ENCODE results near the gene HMG20A.

The HMG20A gene

GRCh38 chr15:77430652-77431051, 10.0 kb downstream of the HMG20A start:
- no peak for DNase-seq

- DNase-seq = no peak
These were observed 16.1 kb downstream of the HMG20A start for GRCh38 chr15:77436822-77437221.

- no peak for DNase-seq
These were observed 16.6 kb downstream of the HMG20A start for GRCh38 chr15:77437264-77437663.

- DNase-seq = no peak
These were observed 19.8 kb downstream of the HMG20A start for GRCh38 chr15:77440378-77440999.

GRCh38 chr15:77446840-77447390, 26.2 kb downstream of the HMG20A start:
- no peak for DNase-seq

GRCh38 chr15:77454265-77454664, 33.6 kb downstream of the HMG20A start:
- no peak for DNase-seq

GRCh38 chr15:77454951-77455350, 34.3 kb downstream of the HMG20A start:
- DNase-seq = no peak

GRCh38 chr15:77455696-77456321, 35.1 kb downstream of the HMG20A start:
- DNase-seq = no peak

- no peak for DNase-seq
These were observed 36.1 kb downstream of the HMG20A start for GRCh38 chr15:77456746-77457145.

- DNase-seq = peak; percentile 40
These were observed 36.7 kb downstream of the HMG20A start for GRCh38 chr15:77457191-77457904.

- DNase-seq = no peak
These were observed 37.2 kb downstream of the HMG20A start for GRCh38 chr15:77457905-77458265.

- DNase-seq = no peak
These were observed 38.3 kb downstream of the HMG20A start for GRCh38 chr15:77459031-77459430.

- no peak for DNase-seq
These were observed 40.8 kb downstream of the HMG20A start for GRCh38 chr15:77461486-77461885.

GRCh38 chr15:77464129-77464865, 43.6 kb downstream of the HMG20A start:
- DNase-seq = no peak

- no peak for DNase-seq
These were observed 45.8 kb downstream of the HMG20A start for GRCh38 chr15:77466521-77466920.

GRCh38 chr15:77468896-77469295, 48.2 kb downstream of the HMG20A start:
- DNase-seq = no peak

GRCh38 chr15:77470235-77470634, 49.5 kb downstream of the HMG20A start:
- no peak for DNase-seq

GRCh38 chr15:77473328-77473727, 52.6 kb downstream of the HMG20A start:
- DNase-seq = no peak

GRCh38 chr15:77474310-77474988, 53.8 kb downstream of the HMG20A start:
- DNase-seq = peak; percentile 63

GRCh38 chr15:77475001-77475400, 54.3 kb downstream of the HMG20A start:
- DNase-seq = peak; percentile 59

GRCh38 chr15:77475898-77476297, 55.2 kb downstream of the HMG20A start:
- peak; percentile 42 for DNase-seq

GRCh38 chr15:77476995-77477394, 56.3 kb downstream of the HMG20A start:
- DNase-seq = no peak

GRCh38 chr15:77478051-77478450, 57.4 kb downstream of the HMG20A start:
- no peak for DNase-seq

Measured in NCI-H1436 (cell line).